Measurements from ENCODE around the gene COG6.

Gene COG6

DNA sequence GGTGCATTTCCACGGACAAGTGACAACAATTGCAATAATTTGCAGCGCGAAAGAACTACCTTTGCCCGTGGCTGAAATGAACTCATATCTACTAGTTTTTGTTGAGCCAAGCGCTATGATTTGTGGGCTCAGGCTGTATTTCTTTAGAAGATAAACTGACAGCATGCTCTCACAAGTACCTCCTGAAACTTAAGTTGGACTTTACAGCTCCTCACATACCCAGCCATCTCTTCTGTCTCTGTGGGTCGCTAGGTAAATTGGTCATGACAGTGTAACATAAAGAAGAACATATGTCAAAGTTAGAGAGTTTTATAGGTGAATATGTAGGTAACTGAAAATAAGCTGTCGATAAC is 839 bp downstream of the COG6 start:
- no peak for TF ChIP-seq POLR2A (IDR thresholded peaks at IDR 0.05; ENCODE audit: low read depth, low read length)
- no peak for FAIRE-seq
- DNase-seq (ENCODE audit: insufficient read length, low spot score), result no peak

DNA sequence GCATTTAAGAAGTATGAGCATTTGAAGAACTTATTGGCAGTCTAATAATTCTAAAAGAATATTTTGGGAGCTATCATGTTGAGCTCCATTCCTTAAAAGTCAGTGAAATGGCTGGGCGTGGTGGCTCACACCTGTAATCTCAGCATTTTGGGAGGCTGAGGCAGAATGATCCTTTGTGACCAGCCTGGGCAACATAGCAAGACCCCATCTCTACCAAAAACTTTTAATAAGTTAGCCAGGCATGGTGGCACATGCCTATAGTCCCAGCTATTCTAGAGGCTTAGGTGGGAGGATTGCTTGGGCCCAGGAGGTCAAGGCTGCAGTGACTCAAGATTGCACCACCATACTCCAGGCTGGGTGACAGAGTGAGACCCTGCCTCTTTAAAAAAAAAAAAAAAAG is 8.0 kb downstream of the COG6 start:
- TF ChIP-seq POLR2A (IDR thresholded peaks at IDR 0.05; ENCODE audit: low read depth, low read length), result no peak
- FAIRE-seq, result no peak
- no peak for DNase-seq (ENCODE audit: insufficient read length, low spot score)

DNA sequence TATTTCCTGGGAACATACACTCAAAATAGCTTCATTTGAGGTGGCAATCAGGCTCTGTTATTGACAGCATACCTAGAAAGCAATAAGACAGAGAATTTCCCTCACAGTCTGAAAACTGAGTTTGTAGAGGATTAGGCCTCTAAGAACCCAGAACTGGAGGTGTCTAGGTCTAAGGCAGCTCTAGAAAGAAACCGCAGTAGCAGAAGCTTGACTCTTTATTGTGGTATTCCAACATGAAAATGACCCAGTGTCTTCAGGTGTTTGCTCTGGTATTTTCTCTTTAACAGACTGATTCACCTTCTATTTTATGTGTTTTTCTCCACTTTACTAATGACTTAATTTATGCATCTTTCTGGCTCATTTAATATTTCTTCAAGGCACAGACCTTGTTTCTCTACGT is 8.5 kb downstream of the COG6 start:
- FAIRE-seq (no peak), DNase-seq (ENCODE audit: insufficient read length, low spot score) (no peak)
- TF ChIP-seq POLR2A (IDR thresholded peaks at IDR 0.05; ENCODE audit: low read depth, low read length), result no peak

DNA sequence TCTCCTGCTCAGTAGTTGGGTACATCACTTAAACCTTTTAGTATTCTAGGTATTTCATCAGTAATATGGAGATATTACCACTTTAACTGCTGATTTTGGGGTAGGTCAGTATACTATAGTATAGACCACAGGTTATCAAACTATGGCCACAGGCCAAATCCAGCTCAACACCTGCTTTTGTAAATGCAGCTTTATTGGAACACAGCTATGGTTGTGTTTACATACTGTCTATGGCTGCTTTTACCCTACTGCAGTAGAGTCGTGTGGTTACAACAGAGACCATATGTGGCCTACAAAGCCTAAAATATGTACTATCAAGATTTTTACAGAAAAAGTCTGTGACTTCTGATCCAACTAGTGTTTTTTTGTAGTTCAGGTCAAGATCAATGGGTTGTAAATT is 10.3 kb downstream of the COG6 start:
- no peak for DNase-seq (ENCODE audit: insufficient read length, low spot score)

DNA sequence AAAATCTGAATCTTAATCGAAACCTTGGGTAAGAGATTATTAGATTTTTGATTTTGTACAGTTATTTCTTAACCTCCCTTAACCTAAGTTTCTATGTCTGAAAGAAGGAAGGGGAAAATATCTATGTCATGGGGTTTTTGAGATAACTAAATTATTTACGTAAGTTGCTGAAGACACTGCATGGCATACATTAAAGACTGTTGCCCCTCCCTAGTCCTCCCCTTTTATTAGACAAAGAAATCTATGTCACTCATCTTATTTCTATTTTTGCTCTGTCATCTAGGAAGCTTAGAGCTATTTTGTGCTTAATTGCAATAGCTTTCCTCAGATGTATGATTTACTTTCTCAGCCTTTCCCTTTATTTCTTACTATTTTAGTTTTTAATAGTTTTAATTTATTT is 15.0 kb downstream of the COG6 start:
- DNase-seq (ENCODE audit: insufficient read length, low spot score), result no peak
- no peak for TF ChIP-seq POLR2A (IDR thresholded peaks at IDR 0.05; ENCODE audit: low read depth, low read length)
- FAIRE-seq, result no peak

More for the DNA sequence above, 10.3 kb downstream of the COG6 start:
- no peak for TF ChIP-seq POLR2A (IDR thresholded peaks at IDR 0.05; ENCODE audit: low read depth, low read length)
- FAIRE-seq, result no peak

DNA sequence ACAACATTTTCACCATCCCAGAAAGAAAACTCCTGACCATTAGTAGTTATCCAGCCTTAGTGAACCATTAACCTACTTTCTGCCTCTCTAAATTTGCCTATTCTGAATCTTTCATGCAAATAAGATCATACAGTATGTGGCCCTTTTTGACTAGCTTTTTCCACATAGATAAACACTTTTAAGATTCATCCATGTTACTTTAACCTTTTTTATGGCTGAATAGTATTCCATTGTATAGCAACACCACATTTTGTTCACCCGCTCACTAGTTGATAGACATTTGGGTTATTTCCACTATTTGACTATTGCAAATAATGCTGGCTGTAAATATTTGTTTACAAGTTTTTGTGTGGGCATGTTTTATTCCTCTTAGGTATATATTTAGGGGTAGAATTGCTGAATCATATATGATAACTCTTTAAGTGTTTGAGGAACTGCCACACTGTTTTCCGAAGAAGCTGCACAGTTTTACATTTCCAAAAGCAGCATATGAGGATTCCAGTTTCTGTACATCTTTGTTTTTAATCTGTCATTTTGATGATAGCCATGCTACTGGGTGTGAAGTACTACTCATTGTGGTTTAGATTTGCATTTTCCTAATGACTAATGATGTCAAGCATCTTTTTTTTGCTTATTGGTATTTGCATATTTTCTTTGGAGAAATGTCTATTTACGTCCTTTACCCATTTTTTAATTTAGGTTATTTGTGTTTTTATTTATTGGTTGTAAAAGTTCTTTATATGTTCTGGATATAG is 17.1 kb downstream of the COG6 start:
- DNase-seq (ENCODE audit: insufficient read length, low spot score) (no peak), FAIRE-seq (no peak)
- no peak for TF ChIP-seq POLR2A (IDR thresholded peaks at IDR 0.05; ENCODE audit: low read depth, low read length)

DNA sequence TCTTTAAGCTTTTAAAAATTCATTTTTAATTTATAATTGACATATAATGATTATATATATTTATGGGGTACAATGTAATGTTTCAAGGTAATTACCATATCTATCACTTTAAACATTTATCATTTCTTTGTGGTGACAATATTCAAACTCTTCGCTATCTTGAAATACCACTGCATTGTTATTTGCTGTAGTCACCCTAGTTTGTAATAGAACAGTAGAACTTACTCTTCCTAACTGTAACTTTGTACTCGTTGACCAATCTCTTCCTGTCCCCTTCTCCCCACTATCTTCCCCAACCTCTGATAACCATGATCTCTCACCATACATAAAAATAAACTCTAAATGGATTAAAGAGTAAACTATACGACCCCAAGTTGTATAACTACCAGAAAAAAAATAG is 20.4 kb downstream of the COG6 start:
- no peak for TF ChIP-seq POLR2A (IDR thresholded peaks at IDR 0.05; ENCODE audit: low read depth, low read length)

DNA sequence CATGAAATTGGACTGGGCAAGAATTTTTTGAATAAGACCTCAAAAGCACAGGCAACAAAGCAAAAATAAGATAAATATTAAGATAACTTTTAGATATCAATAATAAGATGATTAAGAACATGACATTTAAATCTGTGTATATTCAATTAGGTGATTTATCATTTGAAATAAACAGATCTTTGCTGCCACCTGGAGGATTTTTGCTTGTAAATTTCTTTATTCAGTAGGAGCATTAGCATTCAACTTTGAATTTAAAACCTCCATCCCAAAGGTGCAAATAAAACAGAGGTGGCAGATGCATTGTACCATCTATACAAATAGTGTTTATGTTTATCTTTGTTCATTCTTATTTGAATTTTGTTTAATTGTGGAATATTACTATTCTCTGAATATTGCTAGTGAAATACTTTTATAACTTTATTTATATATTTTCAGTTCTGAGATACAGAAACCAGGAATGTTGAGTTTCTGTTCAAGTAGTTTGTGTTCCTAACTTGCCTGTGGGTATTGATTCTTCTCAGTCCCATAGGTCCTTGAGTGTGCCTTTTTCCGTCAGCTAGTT is 20.9 kb downstream of the COG6 start:
- DNase-seq (ENCODE audit: insufficient read length, low spot score) (no peak), FAIRE-seq (no peak)
- TF ChIP-seq POLR2A (IDR thresholded peaks at IDR 0.05; ENCODE audit: low read depth, low read length), result no peak

More for the DNA sequence above, 20.4 kb downstream of the COG6 start:
- no peak for FAIRE-seq
- DNase-seq (ENCODE audit: insufficient read length, low spot score), result no peak

DNA sequence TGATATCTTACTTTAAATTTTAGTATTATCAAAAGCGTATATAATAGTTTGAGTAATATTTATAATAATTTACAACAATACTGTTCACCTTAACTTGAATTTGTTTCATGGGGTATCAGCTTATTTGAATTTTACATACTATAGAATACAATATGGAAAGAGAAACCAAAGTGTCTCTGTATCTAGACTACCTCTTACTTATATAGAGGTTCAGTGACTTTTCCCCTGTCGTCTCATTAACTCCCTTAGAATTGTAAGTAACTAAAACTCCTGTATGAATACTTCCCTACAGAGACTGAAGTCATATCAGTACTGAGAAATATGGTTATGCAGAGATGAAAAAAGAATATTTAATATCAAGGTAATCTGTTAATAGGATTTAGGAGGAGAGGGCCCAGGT is 26.8 kb downstream of the COG6 start:
- no peak for FAIRE-seq
- no peak for TF ChIP-seq POLR2A (IDR thresholded peaks at IDR 0.05; ENCODE audit: low read depth, low read length)
- no peak for DNase-seq (ENCODE audit: insufficient read length, low spot score)

DNA sequence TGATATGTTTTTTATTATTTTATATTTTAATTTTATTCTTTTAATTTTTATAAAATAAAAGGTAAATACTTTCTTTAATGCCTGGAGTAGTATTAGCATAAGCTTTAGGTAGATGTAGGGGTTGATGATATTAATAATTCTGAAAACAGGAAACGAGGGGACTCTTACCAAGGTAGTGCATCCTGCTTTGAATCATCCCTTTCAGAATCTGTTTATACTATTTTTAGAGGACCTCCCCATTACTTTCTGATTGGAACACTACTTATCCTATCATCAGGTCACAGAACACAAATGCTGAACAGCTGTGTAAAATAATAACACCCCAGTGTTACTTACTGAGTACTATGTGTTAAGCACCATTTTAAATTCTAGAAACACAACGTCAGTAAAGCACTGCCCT is 27.3 kb downstream of the COG6 start:
- TF ChIP-seq POLR2A (IDR thresholded peaks at IDR 0.05; ENCODE audit: low read depth, low read length), result no peak
- DNase-seq (ENCODE audit: insufficient read length, low spot score) (no peak), FAIRE-seq (no peak)

DNA sequence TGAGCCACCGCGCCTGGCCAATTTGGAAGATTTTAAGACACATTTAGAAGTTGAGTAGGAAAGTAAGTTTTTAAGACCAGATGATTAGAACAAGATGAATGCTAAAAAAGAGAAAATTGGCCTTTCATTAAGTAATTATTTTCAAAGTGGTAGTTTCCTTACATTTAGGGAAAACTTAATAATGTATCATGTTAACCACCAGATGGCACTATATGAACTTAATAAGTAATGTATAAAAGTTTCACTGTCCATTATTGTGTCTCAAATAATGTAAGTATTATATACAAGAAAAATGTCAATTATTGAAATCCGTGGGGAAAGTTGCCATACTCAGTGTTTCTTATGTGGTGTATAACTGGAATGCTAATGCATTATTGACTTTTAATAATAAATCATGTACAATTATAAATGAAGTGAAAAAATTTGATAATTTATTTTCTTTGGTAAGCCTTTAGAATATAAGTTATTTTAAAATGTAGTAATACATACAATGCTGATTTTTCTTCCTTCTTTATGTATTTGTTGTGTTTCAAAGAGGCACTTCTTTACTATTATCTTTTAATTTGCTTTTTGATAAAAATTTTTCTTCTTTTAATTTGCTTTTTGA is 29.2 kb downstream of the COG6 start:
- FAIRE-seq (no peak), DNase-seq (ENCODE audit: insufficient read length, low spot score) (no peak)
- TF ChIP-seq POLR2A (IDR thresholded peaks at IDR 0.05; ENCODE audit: low read depth, low read length), result no peak

DNA sequence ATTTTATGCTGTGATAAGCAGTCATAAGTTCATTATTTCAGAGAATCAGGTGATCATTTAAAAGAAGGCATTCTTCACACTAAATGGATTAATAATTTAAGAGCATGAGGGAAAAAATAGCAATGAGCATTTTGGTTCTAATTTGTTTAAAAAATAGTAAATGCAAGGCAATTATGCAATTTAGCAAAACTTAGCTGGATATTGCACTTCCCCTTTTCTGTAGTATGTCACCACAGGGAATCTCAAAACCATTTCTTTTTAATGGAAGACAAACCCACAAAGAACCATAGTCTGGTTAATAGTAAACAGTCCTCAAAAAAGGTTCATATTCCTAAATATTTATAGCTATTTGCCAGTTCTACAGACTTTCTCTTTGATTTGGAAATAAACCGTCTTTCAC is 30.2 kb downstream of the COG6 start:
- DNase-seq (ENCODE audit: insufficient read length, low spot score), result no peak
- FAIRE-seq, result no peak
- TF ChIP-seq POLR2A (IDR thresholded peaks at IDR 0.05; ENCODE audit: low read depth, low read length), result no peak

DNA sequence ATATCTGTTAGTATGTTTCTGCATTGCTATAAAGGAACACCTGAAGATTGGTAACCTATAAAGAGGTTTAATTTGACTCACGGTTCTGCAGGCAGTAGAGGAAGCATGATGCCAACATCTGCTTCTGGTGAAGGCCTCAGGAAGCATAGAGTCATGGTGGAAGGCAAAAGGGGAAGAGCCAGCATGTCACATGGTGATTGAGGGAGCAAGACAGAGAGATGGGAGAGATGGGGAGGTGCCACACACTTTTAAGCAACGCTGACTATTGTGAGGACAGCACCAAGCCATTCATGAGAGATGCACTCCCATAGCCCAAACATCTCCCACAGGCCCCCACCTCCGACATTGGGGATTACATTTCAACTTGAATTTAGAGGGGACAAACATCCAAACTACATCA is 32.8 kb downstream of the COG6 start:
- no peak for TF ChIP-seq POLR2A (IDR thresholded peaks at IDR 0.05; ENCODE audit: low read depth, low read length)
- DNase-seq (ENCODE audit: insufficient read length, low spot score) (no peak), FAIRE-seq (no peak)

DNA sequence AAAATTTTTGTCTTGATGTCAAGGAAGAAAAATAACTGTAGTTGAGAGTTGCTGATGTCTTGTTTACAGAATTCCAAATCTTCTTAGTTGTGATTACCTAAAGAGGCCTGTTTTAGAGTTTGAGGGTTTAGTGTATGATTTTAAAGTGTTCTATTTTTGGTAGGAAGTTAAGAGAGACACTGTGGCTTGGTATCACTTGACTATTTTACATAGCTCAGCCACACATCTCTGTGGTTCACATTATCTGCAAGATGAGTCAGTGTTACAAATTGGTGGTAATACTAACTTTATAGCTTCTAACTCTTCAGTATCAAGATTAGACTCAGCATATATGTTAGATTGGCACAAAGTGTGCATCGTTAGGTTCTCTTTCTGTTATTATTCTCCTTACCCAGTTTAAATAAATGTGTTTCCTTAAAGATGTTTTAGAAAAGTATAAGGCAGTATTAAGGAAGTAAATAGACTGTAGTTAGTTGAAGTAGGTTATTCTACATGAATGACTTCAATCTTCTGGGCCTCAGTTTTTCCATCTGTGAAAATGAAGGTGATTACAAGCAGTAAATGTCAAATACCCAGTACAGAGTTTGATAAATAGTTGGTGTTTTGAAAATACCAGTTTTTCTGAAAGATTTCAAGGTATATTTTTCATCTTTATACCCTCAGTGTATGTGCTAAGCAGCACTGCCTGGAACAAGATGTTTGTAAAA is 33.4 kb downstream of the COG6 start:
- DNase-seq (ENCODE audit: insufficient read length, low spot score), result no peak
- FAIRE-seq, result no peak
- no peak for TF ChIP-seq POLR2A (IDR thresholded peaks at IDR 0.05; ENCODE audit: low read depth, low read length)

All from H54 (cell line).